Activated CD4-positive, alpha-beta T cell treated with anti-CD3 and anti-CD28 coated beads, Interleukin-2, amount 10 ng/mL, durations not matched to agents 7 days and 5 days (primary cell): Measurements from ENCODE around the gene CHFR. TPM values are rescaled to one million over a fixed set of nuclear protein-coding genes. Genes with fewer than 3 reads are reported as not detected.
A peak's percentile ranks its signal among the peaks of the same experiment; 100 is the strongest.

Experiments used
- CTCF ChIA-PET: fragments of 350-600 bp; sonication (Branson Sonifier 250); formaldehyde crosslinking; loops from one replicate; lab custom pipeline; 2021; ENCODE audit warnings: antibody characterized with exemption; lab: Charles Lee
- POLR2A ChIA-PET: fragments of 350-600 bp; sonication (Branson Sonifier 250); formaldehyde crosslinking; loops from one replicate; lab custom pipeline; 2021; ENCODE audit warnings: antibody characterized with exemption; lab: Charles Lee
- DNase-seq: peaks from one replicate; pipeline ENCODE4 v3.0.0-alpha.2; 2020
- H3K27ac Mint-ChIP-seq: one replicate; pipeline ENCODE4 v1.8.0; 2021; ENCODE audit warnings: mild to moderate bottlenecking, moderate library complexity, mixed read lengths
- H3K27me3 Mint-ChIP-seq: one replicate; pipeline ENCODE4 v1.8.0; 2021; ENCODE audit warnings: mixed read lengths
- H3K36me3 Mint-ChIP-seq: one replicate; pipeline ENCODE4 v1.8.0; 2021; ENCODE audit warnings: low read depth, mixed read lengths
- H3K4me1 Mint-ChIP-seq: one replicate; pipeline ENCODE4 v1.8.0; 2021; ENCODE audit warnings: mixed read lengths
- H3K4me3 Mint-ChIP-seq: one replicate; pipeline ENCODE4 v1.8.0; 2021; ENCODE audit warnings: mild to moderate bottlenecking, moderate library complexity, mixed read lengths
- H3K9me3 Mint-ChIP-seq: one replicate; pipeline ENCODE4 v1.8.0; 2021; ENCODE audit warnings: mixed read lengths
- total RNA-seq, 2 experiments: library from RNA; stranded (reverse); gene quantifications; one replicate each; pipeline ENCODE4 v1.2.3, GENCODE V29; 2021

Gene CHFR
- total RNA-seq, 2 experiments from 2014 or later: 71.4 to 88.9 TPM

GRCh38 chr12:132835076-132836025 is 52.1 kb downstream of the CHFR start:
- H3K4me1 Mint-ChIP-seq: peaks cover 49% of the 10 kb centered on the region
- no peak for DNase-seq
- peak overlapping the region; percentile 63 for H3K4me3 Mint-ChIP-seq
- CTCF ChIA-PET: interaction anchor here (1.3 kb wide), 1 partner anchor 74 kb away, joined by 3 read pairs; no protein-coding TSS in a partner anchor
- H3K27me3 Mint-ChIP-seq: no peaks in the 10 kb centered on the region
- H3K27ac Mint-ChIP-seq: peak overlapping the region; percentile 94
- H3K36me3 Mint-ChIP-seq: peaks cover 61% of the 10 kb centered on the region
- POLR2A ChIA-PET: no interaction called here
- no peaks in the 10 kb centered on the region for H3K9me3 Mint-ChIP-seq

- peaks cover 53% of the 10 kb centered on the region for H3K4me1 Mint-ChIP-seq
Measured at GRCh38 chr12:132834181-132834711, 53.2 kb downstream of the CHFR start.

GRCh38 chr12:132833341-132833740 is 54.1 kb downstream of the CHFR start:
- H3K27ac Mint-ChIP-seq: peak overlapping the region; percentile 94
- H3K36me3 Mint-ChIP-seq: peaks cover 54% of the 10 kb centered on the region
- DNase-seq: no peak
- H3K27me3 Mint-ChIP-seq: no peaks in the 10 kb centered on the region
- H3K4me1 Mint-ChIP-seq: peaks cover 50% of the 10 kb centered on the region
- ChIA-PET CTCF (interaction anchor here (0.6 to 1.1 kb wide), 2 partner anchors 32 to 64 kb away, joined by 3 to 4 read pairs; no protein-coding TSS in a partner anchor), POLR2A (interaction anchor here (1.3 kb wide), 1 partner anchor 54 kb away, joined by 5 read pairs; the partner anchor contains the start of gene CHFR)
- no peak overlapping the region for H3K4me3 Mint-ChIP-seq
- no peaks in the 10 kb centered on the region for H3K9me3 Mint-ChIP-seq

More at GRCh38 chr12:132834181-132834711, 53.2 kb downstream of the CHFR start:
- ChIA-PET CTCF (interaction anchor here (0.9 to 1.3 kb wide), 6 partner anchors 16 to 75 kb away, joined by 3 to 6 read pairs (median 4); no protein-coding TSS in a partner anchor), POLR2A (interaction anchor here (0.6 to 1.3 kb wide), 2 partner anchors 11 to 53 kb away, joined by 3 to 5 read pairs; partner anchors contain the start of gene CHFR)
- no peaks in the 10 kb centered on the region for H3K27me3 Mint-ChIP-seq
- peak overlapping the region; percentile 63 for H3K4me3 Mint-ChIP-seq
- H3K36me3 Mint-ChIP-seq: peaks cover 58% of the 10 kb centered on the region
- H3K9me3 Mint-ChIP-seq: no peaks in the 10 kb centered on the region
- H3K27ac Mint-ChIP-seq: peak overlapping the region; percentile 94
- peak; percentile 62 for DNase-seq

- Mint-ChIP-seq H3K27ac (no peak overlapping the region), H3K27me3 (no peaks in the 10 kb centered on the region), H3K9me3 (no peaks in the 10 kb centered on the region), H3K4me1 (peaks cover 56% of the 10 kb centered on the region), H3K36me3 (peaks cover 59% of the 10 kb centered on the region), H3K4me3 (no peak overlapping the region)
- no peak for DNase-seq
- ChIA-PET CTCF (interaction anchor here (1.0 kb wide), 1 partner anchor 38 kb away, joined by 4 read pairs; no protein-coding TSS in a partner anchor), POLR2A (no interaction called here)
Measured at GRCh38 chr12:132831771-132832170, 55.6 kb downstream of the CHFR start.

GRCh38 chr12:132828706-132829534 is 58.5 kb downstream of the CHFR start, which contains the start of gene GOLGA3:
TSS of gene GOLGA3 (minus strand) at chr12:132828869. CDS start at chr12:132822128, 6,741 bp downstream.
- ChIA-PET POLR2A (no interaction called here), CTCF (interaction anchor here (1.2 to 2.1 kb wide), 2 partner anchors 35 to 76 kb away, joined by 4 to 7 read pairs; no protein-coding TSS in a partner anchor)
- Mint-ChIP-seq H3K36me3 (peaks cover 65% of the 10 kb centered on the region), H3K27me3 (no peaks in the 10 kb centered on the region), H3K4me3 (peak within 1 kb of the TSS; percentile 93), H3K4me1 (peaks cover 56% of the 10 kb centered on the region), H3K27ac (peak within 1 kb of the TSS; percentile 100), H3K9me3 (no peaks in the 10 kb centered on the region)
- DNase-seq: peak; percentile 95

GRCh38 chr12:132827763-132828703 is 59.4 kb downstream of the CHFR start:
- Mint-ChIP-seq H3K27ac (peak overlapping the region; percentile 91), H3K36me3 (peaks cover 56% of the 10 kb centered on the region), H3K4me3 (peak overlapping the region; percentile 86), H3K4me1 (peaks cover 48% of the 10 kb centered on the region), H3K27me3 (no peaks in the 10 kb centered on the region), H3K9me3 (no peaks in the 10 kb centered on the region)
- ChIA-PET POLR2A (no interaction called here), CTCF (interaction anchor here (0.6 to 2.1 kb wide), 2 partner anchors 32 to 77 kb away, joined by 6 to 7 read pairs; no protein-coding TSS in a partner anchor)
- peak; percentile 32 for DNase-seq

GRCh38 chr12:132825861-132826260 is 61.5 kb downstream of the CHFR start:
- ChIA-PET POLR2A (no interaction called here), CTCF (no interaction called here)
- no peaks in the 10 kb centered on the region for H3K27me3 Mint-ChIP-seq
- H3K4me3 Mint-ChIP-seq: no peak overlapping the region
- no peak overlapping the region for H3K27ac Mint-ChIP-seq
- H3K36me3 Mint-ChIP-seq: peaks cover 50% of the 10 kb centered on the region
- DNase-seq: no peak
- no peaks in the 10 kb centered on the region for H3K9me3 Mint-ChIP-seq
- H3K4me1 Mint-ChIP-seq: peaks cover 48% of the 10 kb centered on the region

- peaks cover 56% of the 10 kb centered on the region for H3K36me3 Mint-ChIP-seq
- H3K4me3 Mint-ChIP-seq: no peak overlapping the region
- H3K27ac Mint-ChIP-seq: no peak overlapping the region
- peaks cover 53% of the 10 kb centered on the region for H3K4me1 Mint-ChIP-seq
- no peak for DNase-seq
- no peaks in the 10 kb centered on the region for H3K9me3 Mint-ChIP-seq
- no peaks in the 10 kb centered on the region for H3K27me3 Mint-ChIP-seq
- CTCF ChIA-PET: interaction anchor here (0.6 kb wide), 1 partner anchor 58 kb away, joined by 3 read pairs; no protein-coding TSS in a partner anchor
- POLR2A ChIA-PET: no interaction called here
Measured at GRCh38 chr12:132825089-132825488, 62.3 kb downstream of the CHFR start.

- Mint-ChIP-seq H3K4me3 (no peak overlapping the region), H3K27ac (no peak overlapping the region), H3K4me1 (peaks cover 56% of the 10 kb centered on the region), H3K36me3 (peaks cover 58% of the 10 kb centered on the region), H3K9me3 (no peaks in the 10 kb centered on the region), H3K27me3 (no peaks in the 10 kb centered on the region)
- DNase-seq: no peak
- POLR2A ChIA-PET: no interaction called here
- CTCF ChIA-PET: no interaction called here
Measured at GRCh38 chr12:132824053-132824452, 63.4 kb downstream of the CHFR start.

- H3K4me3 Mint-ChIP-seq: no peak overlapping the region
- H3K36me3 Mint-ChIP-seq: peaks cover 47% of the 10 kb centered on the region
- DNase-seq: no peak
Measured at GRCh38 chr12:132818562-132818961, 68.8 kb downstream of the CHFR start.

GRCh38 chr12:132814232-132814631 is 73.2 kb downstream of the CHFR start:
- Mint-ChIP-seq H3K4me3 (no peak overlapping the region), H3K27ac (no peak overlapping the region), H3K9me3 (no peaks in the 10 kb centered on the region), H3K27me3 (no peaks in the 10 kb centered on the region), H3K36me3 (peaks cover 52% of the 10 kb centered on the region), H3K4me1 (peaks cover 32% of the 10 kb centered on the region)
- CTCF ChIA-PET: no interaction called here
- DNase-seq: no peak
- POLR2A ChIA-PET: no interaction called here

More at GRCh38 chr12:132818562-132818961, 68.8 kb downstream of the CHFR start:
- H3K4me1 Mint-ChIP-seq: peaks cover 33% of the 10 kb centered on the region
- peak overlapping the region; percentile 85 for H3K27ac Mint-ChIP-seq
- no peaks in the 10 kb centered on the region for H3K27me3 Mint-ChIP-seq
- H3K9me3 Mint-ChIP-seq: no peaks in the 10 kb centered on the region
- ChIA-PET POLR2A (no interaction called here), CTCF (no interaction called here)
